D721Med (cell line): ENCODE data around the gene DIP2B.

ENCODE experiments used
- DNase-seq: peaks from one replicate; pipeline ENCODE4 v3.0.0; 2011; ENCODE audit warnings: low spot score; ENCODE audit not compliant: insufficient read length
- FAIRE-seq: peaks from 2 replicates; lab custom pipeline; 2011; peaks lifted over from hg19 to GRCh38; lab: Jason Lieb, UNC
- TF ChIP-seq, protein P1 (sequence below): IDR thresholded peaks from 2 replicates; pipeline ENCODE4 v1.5.1; 2012; ENCODE audit warnings: mild to moderate bottlenecking, control low read depth; ENCODE audit not compliant: insufficient read depth; ENCODE audit errors: missing control alignments

Gene DIP2B

GRCh38 chr12:50568338-50569091 lies 63.7 kb downstream of the DIP2B start:
- FAIRE-seq (no peak), DNase-seq (no peak)
- TF ChIP-seq, protein P1, sequence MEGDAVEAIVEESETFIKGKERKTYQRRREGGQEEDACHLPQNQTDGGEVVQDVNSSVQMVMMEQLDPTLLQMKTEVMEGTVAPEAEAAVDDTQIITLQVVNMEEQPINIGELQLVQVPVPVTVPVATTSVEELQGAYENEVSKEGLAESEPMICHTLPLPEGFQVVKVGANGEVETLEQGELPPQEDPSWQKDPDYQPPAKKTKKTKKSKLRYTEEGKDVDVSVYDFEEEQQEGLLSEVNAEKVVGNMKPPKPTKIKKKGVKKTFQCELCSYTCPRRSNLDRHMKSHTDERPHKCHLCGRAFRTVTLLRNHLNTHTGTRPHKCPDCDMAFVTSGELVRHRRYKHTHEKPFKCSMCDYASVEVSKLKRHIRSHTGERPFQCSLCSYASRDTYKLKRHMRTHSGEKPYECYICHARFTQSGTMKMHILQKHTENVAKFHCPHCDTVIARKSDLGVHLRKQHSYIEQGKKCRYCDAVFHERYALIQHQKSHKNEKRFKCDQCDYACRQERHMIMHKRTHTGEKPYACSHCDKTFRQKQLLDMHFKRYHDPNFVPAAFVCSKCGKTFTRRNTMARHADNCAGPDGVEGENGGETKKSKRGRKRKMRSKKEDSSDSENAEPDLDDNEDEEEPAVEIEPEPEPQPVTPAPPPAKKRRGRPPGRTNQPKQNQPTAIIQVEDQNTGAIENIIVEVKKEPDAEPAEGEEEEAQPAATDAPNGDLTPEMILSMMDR, result no peak

DNA sequence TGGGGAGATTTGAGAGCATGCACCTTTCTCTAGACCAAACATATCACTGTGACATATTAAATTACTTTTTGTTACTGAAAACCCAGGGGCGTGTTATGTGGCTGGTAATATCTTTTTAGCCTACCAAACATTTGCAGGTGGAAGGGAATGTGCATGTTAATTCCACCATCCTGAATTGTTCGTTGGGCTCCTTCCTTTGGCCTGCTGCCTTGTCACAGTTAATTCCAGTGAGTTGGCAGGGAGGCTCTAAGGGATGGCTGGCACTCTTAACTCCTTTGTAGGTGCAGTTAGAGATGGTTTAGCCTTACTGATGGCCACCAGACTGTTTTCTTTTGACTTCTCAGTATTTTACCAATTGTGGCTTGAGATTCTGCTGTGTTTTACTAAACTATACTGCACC lies 64.5 kb downstream of the DIP2B start:
- TF ChIP-seq, protein P1, result no peak
- FAIRE-seq (no peak), DNase-seq (no peak)

- no peak for FAIRE-seq
- TF ChIP-seq, protein P1, result no peak
- no peak for DNase-seq
Measured at GRCh38 chr12:50569876-50570275, 65.1 kb downstream of the DIP2B start.

DNA sequence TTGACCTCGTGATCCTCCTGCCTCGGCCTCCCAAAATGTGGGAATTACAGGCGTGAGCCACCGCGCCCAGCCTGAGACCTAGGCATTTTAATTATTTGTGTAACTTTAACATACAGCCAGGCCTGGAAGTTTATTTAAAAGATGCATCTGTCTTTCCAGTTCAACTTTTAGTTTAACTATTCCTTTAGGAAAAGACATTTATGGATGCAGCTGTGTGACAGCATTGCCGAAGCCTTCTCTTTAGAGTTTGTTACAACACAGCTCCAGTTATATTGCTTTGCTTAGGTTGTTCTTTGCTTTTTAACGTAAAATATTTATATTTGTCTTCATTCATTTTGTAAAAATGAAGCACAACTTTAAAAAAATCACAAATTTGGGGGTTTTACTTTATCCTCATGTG lies 67.0 kb downstream of the DIP2B start:
- TF ChIP-seq, protein P1, result no peak
- FAIRE-seq, result no peak
- DNase-seq, result no peak

- DNase-seq (no peak), FAIRE-seq (no peak)
- TF ChIP-seq, protein P1, result no peak
Measured at GRCh38 chr12:50572287-50572686, 67.5 kb downstream of the DIP2B start.

DNA sequence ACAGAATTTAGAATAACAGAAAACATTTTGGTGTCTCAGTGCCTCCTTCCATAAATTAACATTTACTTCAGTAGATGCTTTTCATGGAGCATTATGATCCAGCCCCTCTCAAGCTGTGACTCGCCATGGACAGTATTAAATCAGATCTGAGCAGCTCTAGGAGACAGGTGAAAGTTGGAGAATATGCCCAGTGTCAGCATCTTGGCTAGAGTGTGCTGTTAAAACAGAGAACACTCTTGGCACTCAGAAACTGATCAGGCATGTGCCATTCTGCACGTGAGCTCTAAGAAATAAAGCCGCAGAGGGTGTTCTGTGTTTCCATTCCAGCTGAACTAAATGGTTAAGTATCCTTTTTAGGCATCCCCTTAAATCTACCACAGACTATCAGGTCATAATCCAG lies 68.0 kb downstream of the DIP2B start:
- FAIRE-seq (no peak), DNase-seq (no peak)
- TF ChIP-seq, protein P1, result no peak

GRCh38 chr12:50573271-50573670 lies 68.5 kb downstream of the DIP2B start:
- TF ChIP-seq, protein P1, result no peak
- FAIRE-seq (no peak), DNase-seq (no peak)
